Natural killer cell treated with Interleukin-12 subunit alpha and Interleukin-12 subunit beta and Interleukin-15 and Interleukin-18, amount 100 ng/mL, for 72 hours (primary cell): Measurements from ENCODE around the gene PSENEN. TPM values are rescaled to one million over a fixed set of nuclear protein-coding genes. Genes with fewer than 3 reads are reported as not detected.

Source experiments
- ATAC-seq, 2 donors: fragments of 150-1000 bp; cut with Tn5 transposase in 1 of 2; sonication (Bioruptor Pico), chemical (Tn5 transposase) in 1 of 2; 2 replicates each; pipeline ENCODE4 v1.10.0; 2021
- DNase-seq: peaks from one replicate; pipeline ENCODE4 v3.0.0; 2022; ENCODE audit warnings: low spot score
- H3K27ac Mint-ChIP-seq, 2 donors: 1 replicate in 1 of 2; 2 replicates in 1 of 2; pipeline ENCODE4 v1.8.0; 2022; ENCODE audit warnings: mixed read lengths in 2 of 2, mild to moderate bottlenecking in 1 of 2, moderate library complexity in 1 of 2
- H3K27me3 Mint-ChIP-seq, 2 donors: 1 replicate in 1 of 2; 2 replicates in 1 of 2; pipeline ENCODE4 v1.8.0; 2022; ENCODE audit warnings: mixed read lengths in 2 of 2
- H3K36me3 Mint-ChIP-seq: one replicate; pipeline ENCODE4 v1.8.0; 2022; ENCODE audit warnings: mixed read lengths
- H3K4me1 Mint-ChIP-seq, 2 donors: 1 replicate in 1 of 2; 2 replicates in 1 of 2; pipeline ENCODE4 v1.8.0; 2022; ENCODE audit warnings: low read depth in 2 of 2, mixed read lengths in 2 of 2, mild to moderate bottlenecking in 1 of 2
- H3K4me3 Mint-ChIP-seq: one replicate; pipeline ENCODE4 v1.8.0; 2022; ENCODE audit warnings: mixed read lengths
- H3K9me3 Mint-ChIP-seq: 2 replicates; pipeline ENCODE4 v1.8.0; 2022; ENCODE audit warnings: mixed read lengths
- total RNA-seq, 2 donors: library from RNA; stranded (reverse); gene quantifications; one replicate each; pipeline ENCODE4 v1.2.3, GENCODE V29; 2022

The PSENEN gene
- total RNA-seq, 2 donors from 2014 or later: 66.4 to 84.2 TPM

GRCh38 chr19:35733180-35734125 is 12.0 kb upstream of the PSENEN start:
- Mint-ChIP-seq H3K4me1 (peaks cover 14 to 26% of the 10 kb centered on the region in 2 donors), H3K4me3 (no peak overlapping the region), H3K27me3 (no peaks in the 10 kb centered on the region), H3K9me3 (no peaks in the 10 kb centered on the region), H3K27ac (peak overlapping the region; percentile 28 to 49), H3K36me3 (peaks cover 15% of the 10 kb centered on the region)
- no peak for DNase-seq
- ATAC-seq: no peak

GRCh38 chr19:35734273-35734672 is 11.2 kb upstream of the PSENEN start:
- H3K27ac Mint-ChIP-seq: peak overlapping the region; percentile 28 to 49
- peaks cover 15% of the 10 kb centered on the region for H3K36me3 Mint-ChIP-seq
- DNase-seq: no peak
- no peak overlapping the region for H3K4me3 Mint-ChIP-seq
- peaks cover 14 to 33% of the 10 kb centered on the region in 2 donors for H3K4me1 Mint-ChIP-seq
- no peaks in the 10 kb centered on the region for H3K27me3 Mint-ChIP-seq
- ATAC-seq: no peak
- H3K9me3 Mint-ChIP-seq: no peaks in the 10 kb centered on the region

GRCh38 chr19:35734889-35735288 is 10.6 kb upstream of the PSENEN start:
- Mint-ChIP-seq H3K36me3 (peaks cover 15% of the 10 kb centered on the region), H3K9me3 (no peaks in the 10 kb centered on the region), H3K27ac (peak overlapping the region in 1 of 2 donors; percentile 28), H3K27me3 (no peaks in the 10 kb centered on the region), H3K4me1 (peaks cover 14 to 35% of the 10 kb centered on the region in 2 donors), H3K4me3 (no peak overlapping the region)
- DNase-seq: no peak
- no peak for ATAC-seq

GRCh38 chr19:35736913-35737886 is 8.3 kb upstream of the PSENEN start:
- no peak for DNase-seq
- ATAC-seq: no peak
- Mint-ChIP-seq H3K27ac (no peak overlapping the region), H3K4me3 (no peak overlapping the region), H3K9me3 (no peaks in the 10 kb centered on the region), H3K27me3 (no peaks in the 10 kb centered on the region), H3K36me3 (peaks cover 9% of the 10 kb centered on the region), H3K4me1 (peaks cover 25 to 37% of the 10 kb centered on the region in 2 donors)

GRCh38 chr19:35738021-35738886 is 7.2 kb upstream of the PSENEN start:
- peak overlapping the region; percentile 37 to 58 for H3K27ac Mint-ChIP-seq
- H3K4me3 Mint-ChIP-seq: no peak overlapping the region
- no peaks in the 10 kb centered on the region for H3K9me3 Mint-ChIP-seq
- DNase-seq (peak; percentile 45), ATAC-seq (no peak)
- no peaks in the 10 kb centered on the region for H3K27me3 Mint-ChIP-seq
- H3K36me3 Mint-ChIP-seq: peaks cover 9% of the 10 kb centered on the region
- peaks cover 31 to 44% of the 10 kb centered on the region in 2 donors for H3K4me1 Mint-ChIP-seq

- ATAC-seq (no peak), DNase-seq (no peak)
- no peaks in the 10 kb centered on the region for H3K9me3 Mint-ChIP-seq
- peak overlapping the region; percentile 37 to 58 for H3K27ac Mint-ChIP-seq
- H3K4me1 Mint-ChIP-seq: peaks cover 31 to 43% of the 10 kb centered on the region in 2 donors
- no peaks in the 10 kb centered on the region for H3K27me3 Mint-ChIP-seq
- H3K4me3 Mint-ChIP-seq: peak overlapping the region; percentile 44
- peaks cover 8% of the 10 kb centered on the region for H3K36me3 Mint-ChIP-seq
Observed at GRCh38 chr19:35738887-35739229, 6.6 kb upstream of the PSENEN start.

- DNase-seq (no peak), ATAC-seq (no peak)
- peaks cover 30 to 43% of the 10 kb centered on the region in 2 donors for H3K4me1 Mint-ChIP-seq
- H3K4me3 Mint-ChIP-seq: peak overlapping the region; percentile 44
- peak overlapping the region; percentile 37 to 58 for H3K27ac Mint-ChIP-seq
- peaks cover 2% of the 10 kb centered on the region for H3K36me3 Mint-ChIP-seq
- H3K27me3 Mint-ChIP-seq: no peaks in the 10 kb centered on the region
- H3K9me3 Mint-ChIP-seq: no peaks in the 10 kb centered on the region
Observed at GRCh38 chr19:35739275-35740107, 6.0 kb upstream of the PSENEN start.

GRCh38 chr19:35740108-35740422 is 5.4 kb upstream of the PSENEN start:
- no peaks in the 10 kb centered on the region for H3K9me3 Mint-ChIP-seq
- H3K4me3 Mint-ChIP-seq: peak overlapping the region; percentile 95
- DNase-seq (no peak), ATAC-seq (no peak)
- peaks cover 30 to 44% of the 10 kb centered on the region in 2 donors for H3K4me1 Mint-ChIP-seq
- no peaks in the 10 kb centered on the region for H3K36me3 Mint-ChIP-seq
- no peaks in the 10 kb centered on the region for H3K27me3 Mint-ChIP-seq
- peak overlapping the region; percentile 88 to 97 for H3K27ac Mint-ChIP-seq

- DNase-seq (peak; percentile 99), ATAC-seq (peak; percentile 86 to 88)
- H3K4me1 Mint-ChIP-seq: peaks cover 33 to 44% of the 10 kb centered on the region in 2 donors
- no peaks in the 10 kb centered on the region for H3K27me3 Mint-ChIP-seq
- peak overlapping the region; percentile 88 to 97 for H3K27ac Mint-ChIP-seq
- no peaks in the 10 kb centered on the region for H3K36me3 Mint-ChIP-seq
- H3K4me3 Mint-ChIP-seq: peak overlapping the region; percentile 95
- no peaks in the 10 kb centered on the region for H3K9me3 Mint-ChIP-seq
Observed at GRCh38 chr19:35740423-35741202, 4.8 kb upstream of the PSENEN start.

- no peaks in the 10 kb centered on the region for H3K9me3 Mint-ChIP-seq
- ATAC-seq (no peak), DNase-seq (no peak)
- H3K27ac Mint-ChIP-seq: peak overlapping the region; percentile 88 to 97
- no peaks in the 10 kb centered on the region for H3K27me3 Mint-ChIP-seq
- no peaks in the 10 kb centered on the region for H3K36me3 Mint-ChIP-seq
- H3K4me1 Mint-ChIP-seq: peaks cover 38 to 47% of the 10 kb centered on the region in 2 donors
- H3K4me3 Mint-ChIP-seq: peak overlapping the region; percentile 95
Observed at GRCh38 chr19:35741203-35741515, 4.3 kb upstream of the PSENEN start.

GRCh38 chr19:35742121-35742724 is 3.2 kb upstream of the PSENEN start, which contains the start of gene IGFLR1:
IGFLR1 (minus strand) TSS chr19:35742452; CDS start chr19:35741180, 1,272 bp downstream.
- Mint-ChIP-seq H3K9me3 (no peaks in the 10 kb centered on the region), H3K36me3 (no peaks in the 10 kb centered on the region)

More at GRCh38 chr19:35742121-35742724, 3.2 kb upstream of the PSENEN start, which contains the start of gene IGFLR1:
- Mint-ChIP-seq H3K4me1 (peaks cover 39 to 46% of the 10 kb centered on the region in 2 donors), H3K27me3 (no peaks in the 10 kb centered on the region), H3K4me3 (peak within 1 kb of the TSS; percentile 95), H3K27ac (peak within 1 kb of the TSS; percentile 94 to 97)
- ATAC-seq: peak in 1 of 2 donors; percentile 0
- DNase-seq: peak; percentile 86
